ENCODE data around the gene RFX2.
"Not testable (repeated sequence)": the region's sequence is repeated elsewhere in the genome, so short reads cannot be mapped to it uniquely, and the experiment has no call there.

The RFX2 gene

GRCh38 chr19:6007866-6008265, 102.4 kb downstream of the RFX2 start:
- DNase-seq: no peak

DNA sequence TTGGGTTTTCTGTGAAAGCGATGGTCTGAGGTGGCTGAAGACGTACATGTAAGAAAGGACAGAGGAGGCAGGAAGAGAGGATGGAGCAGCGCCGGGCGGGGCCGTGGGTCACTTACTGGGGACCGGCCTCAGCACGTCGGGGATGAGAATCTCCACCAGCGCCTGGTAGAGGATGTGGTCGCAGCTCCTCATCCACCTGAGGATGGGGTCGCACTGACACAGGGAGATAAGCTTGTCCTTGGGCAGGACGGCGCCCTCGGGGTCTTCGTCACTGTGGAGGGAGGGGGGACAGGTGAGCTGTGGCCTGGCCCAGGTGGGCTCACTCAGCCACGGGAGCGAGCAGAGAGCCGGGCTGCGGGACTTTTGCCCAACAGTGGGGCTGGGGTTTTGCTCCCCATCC, 103.4 kb downstream of the RFX2 start:
- DNase-seq: no peak

DNA sequence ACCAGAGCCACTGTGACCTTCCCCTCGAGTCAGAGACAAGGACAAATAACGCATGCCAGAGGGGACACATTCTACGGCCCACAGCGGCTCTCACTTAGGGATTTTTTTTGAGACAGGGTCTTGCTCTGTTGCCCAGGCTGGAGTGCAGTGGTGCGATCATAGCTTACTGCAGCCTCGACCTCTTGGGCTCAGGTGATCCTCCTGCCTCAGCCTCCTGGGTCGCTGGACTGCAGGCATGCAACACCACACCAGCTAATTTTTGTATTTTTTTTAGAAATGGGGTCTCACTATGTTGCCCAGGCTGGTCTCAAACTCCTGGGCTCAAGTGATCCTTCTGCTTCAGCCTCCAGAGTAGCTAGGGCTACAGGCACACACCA, 104.2 kb downstream of the RFX2 start:
- DNase-seq: not testable (repeated sequence)

DNA sequence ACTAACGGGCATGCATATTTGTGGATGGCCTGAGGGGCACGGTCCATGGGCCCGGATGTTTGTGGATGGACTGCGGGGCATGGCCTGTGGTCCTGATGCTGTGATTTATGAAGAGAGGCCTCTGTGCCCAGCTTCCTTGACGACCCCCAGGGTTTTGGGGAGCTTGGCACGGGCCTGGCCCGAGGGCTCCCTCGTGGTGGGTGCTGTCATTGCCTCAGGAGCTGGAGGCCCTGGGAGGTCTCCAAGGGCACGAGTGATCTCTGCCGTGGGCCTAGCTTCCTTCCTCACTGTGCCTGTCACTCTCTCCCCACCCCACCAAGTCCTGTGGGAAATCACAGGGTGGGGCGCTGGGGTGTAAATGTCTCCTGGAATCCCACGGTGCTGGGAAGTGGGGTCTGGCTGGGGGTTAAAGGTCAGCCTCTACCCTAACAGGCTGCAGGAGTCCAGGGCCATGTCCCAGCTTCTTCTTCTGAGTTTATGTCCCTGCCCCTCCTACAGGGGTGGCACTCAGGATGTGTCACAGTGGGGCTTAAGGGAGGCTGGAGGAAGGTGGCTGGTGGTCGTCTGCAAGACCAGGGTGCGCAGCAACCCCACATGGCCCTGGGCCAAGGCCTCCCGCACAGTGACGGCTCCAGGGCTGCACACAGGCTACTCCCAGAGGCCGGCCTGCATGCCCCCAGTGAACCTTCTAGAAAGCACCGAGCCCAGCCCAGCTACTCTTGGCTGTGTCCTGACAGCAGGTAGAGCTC, 104.8 kb downstream of the RFX2 start:
- no peak for DNase-seq

GRCh38 chr19:6003976-6004375, 106.3 kb downstream of the RFX2 start:
- DNase-seq: no peak

DNA sequence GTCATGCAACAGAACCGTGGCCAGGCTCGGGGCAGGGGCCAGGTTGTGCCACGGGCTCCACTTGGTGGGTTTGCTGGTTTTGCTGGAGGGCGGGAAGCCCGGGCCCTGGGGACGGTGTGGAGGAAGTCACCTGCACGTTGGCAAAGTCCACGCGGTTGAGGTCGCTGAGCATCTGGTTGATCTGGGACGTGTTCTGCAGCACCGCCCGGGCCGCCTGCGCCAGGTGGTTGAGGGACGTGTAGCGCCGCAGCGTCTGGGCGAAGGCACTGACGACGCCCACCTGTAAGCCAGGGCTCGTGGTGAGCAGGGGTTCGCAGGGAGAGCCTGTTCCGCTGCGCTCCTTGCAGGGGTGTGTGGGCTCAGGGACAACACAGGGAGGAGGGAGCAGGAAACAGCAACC, 107.7 kb downstream of the RFX2 start:
- no peak for DNase-seq

DNA sequence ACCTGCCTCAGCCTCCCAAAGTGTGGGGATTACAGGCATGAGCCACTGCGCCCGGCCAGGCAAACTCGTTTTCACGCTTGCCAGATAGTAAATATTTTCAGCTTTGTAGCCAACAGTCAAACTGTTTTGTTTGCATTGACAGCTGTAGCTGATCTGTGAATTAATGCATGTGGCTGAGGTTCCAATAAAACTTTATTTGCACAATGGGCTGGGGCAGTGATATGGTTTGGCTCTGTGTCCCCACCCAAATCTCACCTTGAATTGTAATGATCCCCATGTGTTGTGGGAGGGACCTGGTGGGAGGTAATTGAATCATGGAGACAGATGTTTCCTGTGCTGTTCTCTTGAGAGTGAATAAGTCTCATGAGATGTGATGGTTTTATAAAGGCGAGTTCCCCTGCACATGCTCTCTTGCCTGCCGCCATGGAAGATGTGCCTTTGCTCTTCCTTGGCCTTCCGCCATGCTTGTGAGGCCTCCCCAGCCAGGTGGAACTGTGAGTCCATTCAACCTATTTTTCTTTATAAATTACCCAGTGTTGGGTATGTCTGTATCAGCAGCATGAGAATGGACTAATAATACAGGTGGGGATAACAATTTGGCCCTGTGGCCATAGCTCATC, 110.0 kb downstream of the RFX2 start:
- no peak for DNase-seq

DNA sequence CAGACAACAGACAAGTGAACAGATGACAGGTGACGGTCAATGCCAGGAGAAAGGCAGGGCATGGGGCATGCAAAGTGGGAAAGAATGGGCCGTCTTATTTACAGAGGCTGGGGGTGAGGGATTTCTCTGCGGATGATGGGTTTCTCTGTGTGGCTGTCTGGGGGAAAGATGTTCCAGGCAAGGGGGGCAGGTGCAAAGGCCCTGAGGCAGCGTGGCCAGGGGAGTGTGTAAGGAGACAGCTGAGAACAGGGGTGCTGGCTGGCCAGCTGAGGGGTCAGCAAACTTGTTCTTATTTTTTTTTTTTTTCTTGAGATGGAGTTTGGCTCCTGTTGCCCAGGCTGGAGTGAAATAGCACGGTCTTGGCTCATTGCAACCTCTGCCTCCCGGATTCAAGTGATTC, 110.6 kb downstream of the RFX2 start:
- DNase-seq: no peak

DNA sequence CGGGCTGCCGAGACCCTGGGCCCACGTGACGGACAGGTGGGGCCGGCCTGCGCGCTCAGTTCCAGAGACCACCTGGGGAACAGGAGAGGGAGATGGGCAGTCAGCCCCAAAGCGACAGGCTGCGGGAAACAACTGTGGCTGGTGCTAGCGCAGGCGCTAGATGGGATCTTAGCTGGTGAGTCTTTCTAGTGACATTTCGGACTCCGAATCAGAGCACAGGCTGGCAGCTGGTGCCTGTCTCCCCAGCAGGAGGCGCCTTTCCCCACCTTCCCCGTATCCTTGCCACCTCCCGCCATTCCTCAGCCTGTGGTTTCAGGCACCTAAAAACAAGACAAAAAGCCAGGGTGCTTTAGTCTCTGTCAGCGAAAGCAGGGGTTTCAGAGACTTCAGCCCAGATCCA, 112.9 kb downstream of the RFX2 start:
- DNase-seq: no peak

- no peak for DNase-seq
These were observed 113.5 kb downstream of the RFX2 start for GRCh38 chr19:5996623-5997320.

DNA sequence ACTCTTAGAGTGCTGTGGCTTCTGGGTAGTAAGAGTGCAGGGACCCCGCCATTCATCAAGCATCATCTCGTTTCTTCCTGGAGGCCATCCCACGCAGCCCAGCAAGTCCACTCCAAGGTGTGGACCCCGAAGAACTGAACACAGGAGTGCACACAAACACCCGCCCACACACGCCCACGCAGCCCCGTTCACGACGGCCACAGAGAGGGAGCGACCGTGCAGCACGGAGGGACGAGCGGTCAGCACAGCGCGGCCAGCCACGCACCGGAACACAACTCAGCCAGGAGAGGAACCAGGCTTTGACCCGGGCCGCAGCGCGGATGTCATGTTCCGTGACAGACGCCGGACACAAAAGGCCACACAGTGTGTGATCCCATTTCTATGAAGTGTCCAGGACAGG, 114.2 kb downstream of the RFX2 start:
- no peak for DNase-seq

- DNase-seq: no peak
These were observed 114.7 kb downstream of the RFX2 start for GRCh38 chr19:5995606-5996005.

GRCh38 chr19:5994405-5995165, 115.7 kb downstream of the RFX2 start:
- no peak for DNase-seq

DNA sequence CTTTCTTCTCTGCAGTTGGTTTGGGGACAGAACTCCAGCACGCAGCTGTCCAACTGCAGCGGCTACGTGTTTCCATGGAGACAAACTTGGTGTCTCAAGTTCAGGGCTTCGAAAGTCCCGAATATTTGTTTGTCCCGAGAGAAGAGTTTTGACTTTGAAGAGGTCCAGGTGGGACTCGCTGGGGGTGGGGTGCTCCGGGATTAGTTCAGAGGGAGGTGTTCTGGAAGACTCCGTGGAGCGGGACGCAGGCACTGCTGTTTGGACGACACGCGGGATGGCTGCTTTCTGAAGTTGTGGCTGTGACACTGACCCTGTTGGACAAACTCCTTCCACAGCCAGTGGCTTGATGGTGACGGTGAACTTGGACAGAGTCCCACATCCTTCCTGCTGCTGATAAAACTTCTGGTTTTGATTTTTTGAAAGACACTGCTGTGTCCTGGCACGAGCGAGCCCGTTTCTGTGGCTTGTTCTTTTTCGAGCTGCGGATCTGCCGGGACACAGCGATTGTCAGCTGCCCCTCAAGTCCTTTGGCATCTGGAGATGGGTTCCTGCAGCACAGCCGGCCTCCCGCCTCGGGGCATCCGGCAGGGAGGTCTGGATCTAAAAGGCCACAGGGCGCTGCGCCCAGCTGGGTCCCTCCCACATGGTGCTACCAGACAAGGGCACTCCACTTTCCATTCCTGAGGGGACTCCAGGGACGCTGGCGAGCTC, 116.5 kb downstream of the RFX2 start:
- DNase-seq: no peak

GRCh38 chr19:5993201-5993600, 117.1 kb downstream of the RFX2 start:
- no peak for DNase-seq

DNA sequence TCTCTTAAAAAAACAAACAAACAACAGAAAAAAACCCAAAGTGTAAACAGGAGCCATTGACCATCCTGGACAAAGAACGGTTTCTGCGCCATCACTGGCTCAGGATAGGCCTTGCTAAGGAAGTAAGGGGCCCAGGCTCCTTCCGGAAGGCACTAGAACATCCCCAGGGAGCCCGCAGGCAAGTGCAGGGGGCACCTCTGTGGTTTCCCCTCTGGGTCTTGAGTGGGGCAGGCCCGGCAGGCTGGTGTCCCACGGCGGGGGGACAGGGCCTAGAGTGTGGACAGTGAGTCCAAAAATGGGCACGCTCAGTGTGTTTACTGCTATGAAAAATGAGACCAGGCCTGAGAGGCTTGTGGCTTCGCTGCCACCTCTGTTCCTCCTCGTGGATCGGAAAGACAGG, 117.5 kb downstream of the RFX2 start:
- no peak for DNase-seq

DNA sequence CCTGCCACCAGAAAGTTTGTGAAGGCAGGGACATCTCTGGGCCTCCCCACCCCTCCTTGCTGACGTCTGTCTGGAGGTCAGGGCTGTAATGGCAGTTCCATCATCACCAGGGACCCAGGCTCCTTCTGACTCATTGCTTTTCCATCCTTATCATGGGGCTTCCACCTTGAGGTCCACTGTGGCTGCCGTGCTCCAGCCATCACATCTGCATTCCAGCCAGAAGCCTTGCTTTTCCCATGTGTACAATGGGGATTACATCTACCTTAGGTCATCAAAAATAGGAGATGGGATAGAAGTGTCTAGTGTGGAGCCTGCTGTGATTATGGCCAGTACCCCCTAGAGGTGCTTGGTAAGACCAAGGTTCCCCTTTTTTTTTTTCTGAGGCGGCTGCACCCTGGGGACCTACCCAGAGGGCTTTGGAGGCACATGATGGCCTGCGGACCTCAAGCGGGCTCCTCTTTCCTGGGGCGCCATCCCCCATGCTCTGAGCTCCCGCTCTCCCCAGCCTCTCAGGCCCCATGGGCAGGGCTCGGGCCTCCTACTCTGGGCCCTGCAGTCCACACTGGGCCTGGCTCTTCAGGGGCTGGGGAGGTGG, 119.0 kb downstream of the RFX2 start:
- no peak for DNase-seq

DNA sequence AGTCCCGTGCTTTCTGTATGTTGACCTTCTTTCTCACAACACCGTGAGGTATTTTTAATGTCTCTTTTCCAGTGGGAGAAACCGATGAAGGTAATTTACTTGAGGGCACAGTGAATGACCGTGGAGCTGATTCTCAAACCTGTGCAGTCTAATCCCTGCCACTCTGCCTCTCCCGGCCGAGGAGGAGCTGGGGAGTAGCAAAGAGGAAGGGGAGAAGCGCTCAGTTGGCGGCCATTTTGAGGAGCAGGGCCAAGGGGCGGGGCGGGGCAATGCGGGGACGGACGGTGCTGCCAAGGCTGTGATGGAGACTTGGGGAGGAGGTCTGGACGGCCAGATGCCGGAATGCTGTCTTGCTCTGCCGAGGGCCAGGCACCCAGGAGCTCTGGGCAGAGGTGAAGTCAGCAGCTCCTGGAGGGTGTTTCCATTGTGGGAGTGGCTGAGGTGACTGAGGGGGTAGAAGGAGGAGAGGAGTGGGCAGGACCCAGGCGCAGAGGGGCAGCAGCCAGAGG, 120.0 kb downstream of the RFX2 start:
- DNase-seq: no peak

DNA sequence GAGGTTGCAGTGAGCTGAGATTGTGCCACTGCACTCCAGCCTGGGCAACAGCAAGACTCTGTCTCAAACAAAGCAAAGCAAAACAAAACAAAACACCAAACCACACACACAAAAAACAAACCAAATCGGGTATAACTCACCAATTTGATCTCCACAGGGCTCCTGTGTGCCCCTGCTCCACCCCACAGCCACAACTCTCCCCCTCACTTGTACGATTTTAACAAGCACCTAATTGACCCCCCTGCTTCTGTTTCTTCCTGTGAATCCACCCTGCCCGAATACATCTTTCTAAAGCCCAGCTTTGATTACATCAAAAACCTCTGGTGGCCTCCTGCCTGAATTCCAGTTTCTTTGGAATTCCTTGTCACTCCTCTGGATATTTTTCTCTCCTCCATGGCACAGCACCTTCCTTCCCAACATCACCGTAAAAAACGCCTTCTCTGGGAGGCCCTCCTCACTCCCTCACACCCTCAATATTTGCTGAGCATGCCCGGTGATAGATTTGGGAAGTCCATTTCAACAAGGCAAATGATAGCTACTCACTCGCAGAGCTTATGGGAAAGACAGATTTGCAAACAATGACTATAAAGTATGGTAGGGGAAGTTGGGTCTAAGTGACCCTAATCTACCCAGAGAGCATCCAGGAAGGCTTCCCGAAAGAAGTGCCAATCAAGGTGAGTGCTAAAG, 120.8 kb downstream of the RFX2 start:
- no peak for DNase-seq

- no peak for DNase-seq
These were observed 121.5 kb downstream of the RFX2 start for GRCh38 chr19:5988517-5989387.
